Mesenchymal stem cell (in vitro differentiated cells and primary cell): Measurements from ENCODE around the gene PSMF1.

Experiments
- DNase-seq: peaks from one replicate; pipeline ENCODE4 v3.0.0-alpha.2; 2013
- H2AFZ ChIP-seq: one replicate; pipeline ENCODE4 v1.6.1; 2013; ENCODE audit warnings: low read depth, mild to moderate bottlenecking, control low read depth, inconsistent platforms, low read length, moderate library complexity
- H2AK5ac ChIP-seq: 2 replicates; pipeline ENCODE4 v1.6.1; 2013; ENCODE audit warnings: low read length, moderate library complexity, mild to moderate bottlenecking, inconsistent platforms; ENCODE audit not compliant: severe bottlenecking
- H2BK120ac ChIP-seq: one replicate; pipeline ENCODE4 v1.6.1; 2013; ENCODE audit warnings: low read depth, mild to moderate bottlenecking, inconsistent platforms, low read length, moderate library complexity
- H2BK12ac ChIP-seq, 2 experiments: one replicate each; pipeline ENCODE4 v1.6.1; 2013; ENCODE audit warnings: inconsistent platforms in 2 of 2, low read length in 2 of 2, mild to moderate bottlenecking in 2 of 2, moderate library complexity in 2 of 2, control low read depth in 1 of 2
- H2BK15ac ChIP-seq: one replicate; pipeline ENCODE4 v1.6.1; 2013; ENCODE audit warnings: mild to moderate bottlenecking, low read depth, inconsistent platforms; ENCODE audit not compliant: poor library complexity, severe bottlenecking
- H2BK5ac ChIP-seq: 2 replicates; pipeline ENCODE4 v1.6.1; 2013; ENCODE audit warnings: low read depth, mild to moderate bottlenecking, low read length, control low read depth, inconsistent platforms; ENCODE audit not compliant: poor library complexity, severe bottlenecking
- H3K14ac ChIP-seq, 2 experiments: one replicate each; pipeline ENCODE4 v1.6.1; 2013; ENCODE audit warnings: inconsistent platforms in 2 of 2, low read length in 2 of 2, control low read depth in 1 of 2, mild to moderate bottlenecking in 1 of 2, moderate library complexity in 1 of 2
- H3K18ac ChIP-seq, 2 experiments: one replicate each; pipeline ENCODE4 v1.6.1; 2013; ENCODE audit warnings: inconsistent platforms in 2 of 2, low read length in 2 of 2, control low read depth in 1 of 2, low read depth in 1 of 2, mild to moderate bottlenecking in 1 of 2
- H3K23ac ChIP-seq, 2 experiments: one replicate each; pipeline ENCODE4 v1.6.1; 2013; ENCODE audit warnings: inconsistent platforms in 2 of 2, low read length in 2 of 2, mild to moderate bottlenecking in 2 of 2, moderate library complexity in 2 of 2, control low read depth in 1 of 2
- H3K27ac ChIP-seq: 2 replicates; pipeline ENCODE4 v1.5.1; 2013; ENCODE audit warnings: mild to moderate bottlenecking, moderate library complexity, low read length, control low read depth, inconsistent platforms; ENCODE audit not compliant: poor library complexity, severe bottlenecking
- H3K27me3 ChIP-seq, 2 experiments: 2 replicates each; pipeline versions ENCODE4 v1.6.1 to v1.7.0; 2013; ENCODE audit warnings: low read length in 2 of 2, mild to moderate bottlenecking in 2 of 2, moderate library complexity in 2 of 2, control low read depth in 1 of 2, inconsistent platforms in 1 of 2; ENCODE audit not compliant: control insufficient read depth in 1 of 2, insufficient read depth in 1 of 2
- H3K36me3 ChIP-seq, 2 experiments: 2 replicates each; pipeline versions ENCODE4 v1.6.1 to v1.7.0; 2013; ENCODE audit warnings: low read length in 2 of 2, control low read depth in 1 of 2, inconsistent platforms in 1 of 2, low read depth in 1 of 2, mild to moderate bottlenecking in 1 of 2; ENCODE audit not compliant: insufficient read depth in 2 of 2, control insufficient read depth in 1 of 2
- H3K4ac ChIP-seq, 2 experiments: one replicate each; pipeline ENCODE4 v1.6.1; 2013; ENCODE audit warnings: inconsistent platforms in 2 of 2, low read length in 2 of 2, mild to moderate bottlenecking in 2 of 2, moderate library complexity in 2 of 2, control low read depth in 1 of 2, low read depth in 1 of 2
- H3K4me1 ChIP-seq: 2 replicates; pipeline ENCODE4 v1.6.1; 2013; ENCODE audit warnings: low read depth, low read length, control low read depth; ENCODE audit not compliant: control insufficient read depth, insufficient read depth
- H3K4me2 ChIP-seq: 2 replicates; pipeline ENCODE4 v1.6.1; 2013; ENCODE audit warnings: low read length, mild to moderate bottlenecking, inconsistent platforms; ENCODE audit not compliant: poor library complexity, severe bottlenecking
- H3K4me3 ChIP-seq, 2 experiments: 2 replicates each; pipeline versions ENCODE4 v1.5.1 to v1.7.0; 2013; ENCODE audit warnings: low read length in 2 of 2, mild to moderate bottlenecking in 2 of 2, control low read depth in 1 of 2, low read depth in 1 of 2; ENCODE audit not compliant: insufficient read depth in 1 of 2
- H3K79me1 ChIP-seq: replicated peaks from 2 replicates; pipeline ENCODE4 v1.6.1; 2013; ENCODE audit warnings: mild to moderate bottlenecking, control low read depth, low read length, inconsistent platforms; ENCODE audit not compliant: poor library complexity, severe bottlenecking
- H3K9ac ChIP-seq: 2 replicates; pipeline ENCODE4 v1.7.0; 2013; ENCODE audit warnings: mild to moderate bottlenecking, low read length, moderate library complexity
- H3K9me3 ChIP-seq: 2 replicates; pipeline ENCODE4 v1.7.0; 2013; ENCODE audit warnings: mild to moderate bottlenecking, low read length; ENCODE audit not compliant: control insufficient read depth
- H4K8ac ChIP-seq: one replicate; pipeline ENCODE4 v1.6.1; 2013; ENCODE audit warnings: inconsistent platforms, mild to moderate bottlenecking, low read length, moderate library complexity
- H4K91ac ChIP-seq: one replicate; pipeline ENCODE4 v1.6.1; 2013; ENCODE audit warnings: mild to moderate bottlenecking, low read length, inconsistent platforms
- WGBS: methylation state at CpG from one replicate; pipeline ENCODE4 v1.1.7; 2013; ENCODE audit warnings: mixed read lengths; 5-methylcytosine and 5-hydroxymethylcytosine counted together

PSMF1 gene

GRCh38 chr20:1164871-1165270 lies 46.5 kb downstream of the PSMF1 start:
- WGBS = 98% methylated on average over 7 of the region's 7 CpGs
- H3K4ac ChIP-seq = no peak overlapping the region
- H3K14ac ChIP-seq = no peak overlapping the region
- no peak overlapping the region for H2BK12ac ChIP-seq
- no peak overlapping the region for H3K4me2 ChIP-seq
- no peak overlapping the region for H3K9ac ChIP-seq
- H3K4me3 ChIP-seq = no peak overlapping the region
- H3K9me3 ChIP-seq = no peaks in the 10 kb centered on the region
- H2AFZ ChIP-seq = no peak overlapping the region
- no peak overlapping the region for H3K18ac ChIP-seq
- no peak overlapping the region for H2BK120ac ChIP-seq
- no peak overlapping the region for H4K8ac ChIP-seq
- H3K27ac ChIP-seq = no peak overlapping the region
- no peak overlapping the region for H2BK5ac ChIP-seq
- H3K27me3 ChIP-seq = no peaks in the 10 kb centered on the region
- no peak for DNase-seq
- peaks cover 19% of the 10 kb centered on the region for H3K79me1 ChIP-seq
- H2BK15ac ChIP-seq = no peak overlapping the region
- H3K36me3 ChIP-seq = peaks cover 57 to 93% of the 10 kb centered on the region in 2 experiments
- H3K23ac ChIP-seq = no peak overlapping the region
- no peaks in the 10 kb centered on the region for H3K4me1 ChIP-seq
- H2AK5ac ChIP-seq = no peak overlapping the region
- H4K91ac ChIP-seq = no peak overlapping the region

GRCh38 chr20:1165521-1165920 lies 47.1 kb downstream of the PSMF1 start:
- no peak overlapping the region for H3K14ac ChIP-seq
- no peak overlapping the region for H4K91ac ChIP-seq
- H2BK120ac ChIP-seq = no peak overlapping the region
- no peak overlapping the region for H3K4me2 ChIP-seq
- no peak overlapping the region for H3K9ac ChIP-seq
- no peak overlapping the region for H3K18ac ChIP-seq
- H3K27me3 ChIP-seq = no peaks in the 10 kb centered on the region
- 100% methylated on average over 1 of the region's 1 CpG for WGBS
- no peak overlapping the region for H3K4me3 ChIP-seq
- H3K9me3 ChIP-seq = no peaks in the 10 kb centered on the region
- H3K23ac ChIP-seq = no peak overlapping the region
- no peak overlapping the region for H3K4ac ChIP-seq
- no peaks in the 10 kb centered on the region for H3K4me1 ChIP-seq
- H2BK5ac ChIP-seq = no peak overlapping the region
- H3K27ac ChIP-seq = no peak overlapping the region
- no peak for DNase-seq
- peaks cover 55 to 93% of the 10 kb centered on the region in 2 experiments for H3K36me3 ChIP-seq
- peaks cover 16% of the 10 kb centered on the region for H3K79me1 ChIP-seq
- no peak overlapping the region for H2AFZ ChIP-seq
- no peak overlapping the region for H2BK15ac ChIP-seq
- H4K8ac ChIP-seq = no peak overlapping the region
- no peak overlapping the region for H2BK12ac ChIP-seq
- no peak overlapping the region for H2AK5ac ChIP-seq

- no peaks in the 10 kb centered on the region for H3K9me3 ChIP-seq
- no peak for DNase-seq
- H2BK12ac ChIP-seq = no peak overlapping the region
- H3K4me3 ChIP-seq = no peak overlapping the region
- H2BK5ac ChIP-seq = no peak overlapping the region
- no peak overlapping the region for H3K23ac ChIP-seq
- H2AK5ac ChIP-seq = no peak overlapping the region
- no peak overlapping the region for H3K14ac ChIP-seq
- H4K8ac ChIP-seq = no peak overlapping the region
- no peak overlapping the region for H2BK15ac ChIP-seq
- H3K9ac ChIP-seq = no peak overlapping the region
- no peak overlapping the region for H3K4me2 ChIP-seq
- no peak overlapping the region for H3K18ac ChIP-seq
- no peak overlapping the region for H4K91ac ChIP-seq
- H3K4me1 ChIP-seq = no peaks in the 10 kb centered on the region
- no peak overlapping the region for H3K4ac ChIP-seq
- no peak overlapping the region for H3K27ac ChIP-seq
- H3K27me3 ChIP-seq = no peaks in the 10 kb centered on the region
- WGBS = 94% methylated on average over 9 of the region's 9 CpGs
- H3K36me3 ChIP-seq = peaks cover 54 to 93% of the 10 kb centered on the region in 2 experiments
- H3K79me1 ChIP-seq = peaks cover 16% of the 10 kb centered on the region
- no peak overlapping the region for H2AFZ ChIP-seq
- H2BK120ac ChIP-seq = no peak overlapping the region
Observed at GRCh38 chr20:1165941-1166340, 47.5 kb downstream of the PSMF1 start.

- no peak overlapping the region for H3K9ac ChIP-seq
- H2BK12ac ChIP-seq = no peak overlapping the region
- no peak overlapping the region for H3K4me3 ChIP-seq
- H3K4me2 ChIP-seq = no peak overlapping the region
- H2AK5ac ChIP-seq = no peak overlapping the region
- H4K91ac ChIP-seq = no peak overlapping the region
- no peaks in the 10 kb centered on the region for H3K27me3 ChIP-seq
- H2AFZ ChIP-seq = no peak overlapping the region
- peaks cover 50 to 94% of the 10 kb centered on the region in 2 experiments for H3K36me3 ChIP-seq
- H3K4ac ChIP-seq = no peak overlapping the region
- no peak overlapping the region for H3K14ac ChIP-seq
- no peaks in the 10 kb centered on the region for H3K9me3 ChIP-seq
- no peak overlapping the region for H3K18ac ChIP-seq
- H3K79me1 ChIP-seq = peaks cover 7% of the 10 kb centered on the region
- no peak overlapping the region for H2BK5ac ChIP-seq
- no peak overlapping the region for H4K8ac ChIP-seq
- H3K23ac ChIP-seq = no peak overlapping the region
- H2BK15ac ChIP-seq = no peak overlapping the region
- no peak overlapping the region for H3K27ac ChIP-seq
- no peaks in the 10 kb centered on the region for H3K4me1 ChIP-seq
- no peak overlapping the region for H2BK120ac ChIP-seq
- 100% methylated on average over 1 of the region's 1 CpG for WGBS
- DNase-seq = no peak
Observed at GRCh38 chr20:1166948-1167720, 48.7 kb downstream of the PSMF1 start.
